NCI-H1105 treated with DMSO at 0.1 percent for 48 hours (cell line): Measurements from ENCODE around the gene TCP11.
A peak's percentile ranks its signal among the peaks of the same experiment; 100 is the strongest.

ENCODE experiments used
- DNase-seq: peaks from one replicate; lab custom pipeline; 2025; lab: John Stamatoyannopoulos, UW

TCP11 gene

DNA sequence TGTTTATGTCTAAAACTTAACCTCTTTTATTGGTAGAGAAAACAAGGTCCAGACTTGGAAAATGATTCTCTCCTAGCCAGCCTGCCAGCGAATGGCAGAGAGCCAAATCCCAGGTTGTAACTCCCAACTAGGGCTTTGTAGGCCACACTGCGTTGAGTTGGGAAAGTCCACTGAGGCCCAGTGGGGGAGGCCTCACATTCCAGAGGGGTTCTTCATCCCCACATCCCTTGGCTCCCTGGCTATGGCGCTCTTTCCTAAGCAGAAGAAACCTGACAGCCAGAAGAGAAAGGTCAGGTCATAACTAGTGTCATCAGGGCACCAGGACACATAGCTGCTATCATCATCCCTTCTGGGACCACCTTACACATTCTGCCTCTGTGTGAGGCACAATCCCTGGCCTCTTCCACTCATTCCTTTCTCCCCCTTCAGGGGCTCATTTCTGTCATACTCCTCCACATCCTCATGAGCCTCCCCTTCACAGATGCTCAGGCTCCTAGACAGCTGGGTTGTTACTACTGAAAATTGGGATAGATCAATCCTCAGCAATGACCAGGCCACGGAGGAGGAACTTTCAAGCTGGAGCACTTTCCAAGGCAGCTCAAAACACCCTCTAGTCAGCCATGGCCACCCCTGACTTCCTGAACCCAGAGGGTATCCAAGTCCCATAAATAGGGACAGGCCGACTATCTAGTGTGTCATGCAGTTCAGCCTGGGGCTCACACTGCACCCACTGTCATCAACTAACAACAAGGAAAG is 48.6 kb downstream of the TCP11 start:
- peak; percentile 4 for DNase-seq

DNA sequence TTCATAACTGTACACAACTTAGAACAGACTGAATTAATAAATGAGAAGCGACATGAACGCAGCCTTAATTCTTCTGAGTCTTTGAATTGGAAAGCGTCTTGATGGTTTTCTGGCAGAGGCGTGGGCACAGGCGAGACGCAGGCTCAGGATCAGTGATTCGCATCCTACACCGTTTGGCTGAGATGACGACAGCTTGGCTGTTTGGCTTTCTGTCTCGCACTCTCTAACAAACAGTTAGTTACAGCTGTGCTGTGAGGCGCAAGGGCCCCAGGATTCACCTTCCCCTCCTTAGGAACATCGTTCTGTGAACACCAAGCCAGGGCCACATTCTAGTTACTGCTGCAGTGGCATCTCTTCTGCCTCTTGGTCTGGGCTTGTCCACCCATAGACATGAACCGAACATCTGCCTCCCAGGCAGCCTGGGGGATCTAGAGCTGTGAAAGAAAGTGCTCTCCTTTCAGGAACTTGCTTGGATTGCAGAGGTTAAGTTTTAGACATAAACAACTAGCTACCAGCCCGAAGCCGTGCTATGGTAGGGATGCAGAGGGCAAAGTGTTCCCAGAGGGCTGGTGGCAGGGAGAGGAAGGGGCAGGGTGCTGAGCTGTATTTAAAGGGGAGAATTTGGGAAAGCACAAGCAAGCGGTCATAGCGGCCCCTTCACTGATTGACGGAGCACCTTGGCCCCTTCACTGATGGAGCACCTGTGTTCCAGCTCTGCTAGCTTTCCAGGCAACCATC is 49.6 kb downstream of the TCP11 start:
- peak; percentile 32 for DNase-seq

DNA sequence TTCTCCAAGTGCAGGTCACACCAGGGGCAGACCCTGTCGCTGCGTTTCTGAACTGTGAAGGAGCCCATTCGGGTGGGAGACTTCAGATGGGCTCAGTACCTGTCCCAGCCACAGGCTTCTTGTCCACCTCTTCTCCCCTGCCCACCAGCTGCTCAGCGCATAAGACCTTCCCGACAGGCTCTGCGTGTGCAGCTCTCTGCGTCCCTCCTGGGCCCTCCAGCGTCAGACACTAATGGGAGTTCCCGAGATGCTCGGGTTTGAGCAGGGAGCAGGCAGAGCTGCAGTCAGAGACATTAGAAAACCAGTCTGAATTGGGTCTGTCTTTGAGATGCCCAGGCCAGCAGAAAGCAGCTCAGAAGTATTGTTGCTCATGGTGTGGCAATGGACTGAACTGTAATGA is 50.4 kb downstream of the TCP11 start:
- DNase-seq: no peak

DNA sequence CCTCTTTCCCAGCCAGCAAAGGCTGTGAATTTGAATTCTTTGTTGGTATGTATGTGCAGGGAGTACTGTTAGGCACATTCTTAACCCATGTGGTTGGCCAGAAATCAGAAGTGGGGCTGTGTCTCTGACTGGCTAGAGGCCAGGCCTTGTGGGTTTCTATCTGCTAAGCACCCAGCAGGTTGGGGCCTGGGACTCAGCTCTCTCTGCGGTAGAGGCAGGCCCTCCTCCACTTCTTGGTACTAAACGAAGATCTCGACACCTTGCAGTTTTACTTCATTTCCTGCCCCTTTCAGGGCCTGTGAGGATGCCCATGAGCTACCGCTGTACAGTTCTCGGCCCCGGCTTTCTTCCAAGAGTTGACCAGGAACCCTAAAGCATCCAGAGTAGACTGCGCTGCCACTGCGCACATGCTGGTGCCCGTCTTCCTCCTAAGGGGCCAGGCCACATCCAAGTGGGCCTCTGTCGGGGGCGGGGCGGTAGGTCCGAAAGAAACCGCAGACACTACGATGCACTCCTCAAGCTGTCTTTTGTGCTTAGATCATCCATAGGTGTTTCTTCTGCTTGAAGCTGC is 51.1 kb downstream of the TCP11 start:
- no peak for DNase-seq

DNA sequence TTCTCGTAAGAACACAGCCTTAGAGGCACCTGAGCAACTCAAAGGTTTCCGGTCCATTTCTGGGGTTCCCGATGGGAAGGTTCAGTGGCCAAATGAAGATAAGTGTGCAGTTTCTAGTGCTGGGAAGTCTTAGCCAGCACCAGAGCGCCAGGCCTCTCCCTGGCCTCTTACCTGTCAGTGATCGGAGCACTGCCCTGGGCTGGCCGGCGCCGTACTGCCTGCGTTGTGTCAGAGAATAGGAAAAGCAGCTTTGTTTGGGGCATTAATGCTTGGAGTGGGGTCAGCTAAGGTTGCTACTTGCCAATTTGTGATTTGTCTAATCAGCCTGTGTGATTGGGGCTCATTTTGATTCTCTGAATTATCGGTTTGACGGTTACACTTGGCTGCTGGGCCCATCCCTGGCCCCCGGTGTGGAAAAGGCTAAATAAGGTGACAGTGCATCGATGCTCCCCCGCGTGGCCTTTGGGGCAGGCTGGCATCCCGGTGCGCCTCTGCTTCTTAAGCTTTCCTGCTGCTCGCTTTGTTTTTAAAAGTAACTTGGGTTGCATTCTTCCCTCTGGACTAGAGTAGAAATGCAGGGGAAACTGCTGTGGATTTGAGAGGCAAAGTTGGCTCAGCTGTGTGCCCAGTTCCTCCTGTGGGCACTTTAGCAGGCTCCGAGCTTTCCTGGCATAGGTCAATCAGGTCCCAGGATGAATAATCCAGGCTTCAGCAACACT is 51.8 kb downstream of the TCP11 start:
- DNase-seq: no peak

DNA sequence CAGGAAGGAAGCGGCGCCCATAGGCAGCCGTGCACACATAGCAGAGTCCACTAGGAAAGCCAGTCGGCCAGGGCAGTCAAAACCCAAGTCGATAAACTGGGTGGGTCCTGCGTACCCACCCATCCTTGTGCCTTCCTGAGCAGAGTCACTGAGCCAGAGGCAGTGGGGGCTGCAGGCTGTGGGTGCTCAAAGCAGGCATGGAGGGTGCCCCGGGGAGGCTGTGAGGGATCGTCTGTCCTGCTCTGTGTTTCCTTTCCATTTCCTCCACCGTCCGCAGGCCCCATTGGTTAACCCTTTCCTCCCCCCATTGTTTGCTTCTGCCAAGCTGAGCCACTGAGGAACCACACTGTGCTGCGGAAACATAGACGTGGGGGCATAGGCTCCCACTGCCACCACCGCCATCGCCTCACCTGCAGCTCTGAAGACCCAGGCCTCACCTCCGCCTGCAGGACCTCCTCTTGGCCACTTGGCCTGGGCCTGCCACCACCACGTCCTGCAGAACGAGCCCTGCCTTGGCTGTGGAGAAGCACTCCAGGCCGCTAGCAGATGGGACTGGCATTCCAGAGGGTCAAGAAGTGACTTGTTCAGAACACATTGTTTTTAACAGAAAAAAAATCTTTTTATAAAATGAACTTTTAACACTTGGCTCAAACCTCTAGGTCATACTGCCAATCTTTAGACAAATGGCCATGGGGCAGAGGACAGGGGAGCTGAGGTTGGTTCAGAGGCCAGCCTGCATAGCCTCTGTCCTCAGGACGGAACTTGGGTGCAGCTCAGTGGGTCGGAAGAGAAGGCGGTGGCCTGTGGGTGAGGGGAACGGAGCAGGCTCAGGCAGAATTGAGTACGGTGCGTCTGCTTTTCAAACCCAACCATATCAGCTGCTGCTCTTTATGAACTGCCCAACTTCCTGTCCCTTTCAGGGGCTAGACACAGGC is 52.6 kb downstream of the TCP11 start:
- no peak for DNase-seq

DNA sequence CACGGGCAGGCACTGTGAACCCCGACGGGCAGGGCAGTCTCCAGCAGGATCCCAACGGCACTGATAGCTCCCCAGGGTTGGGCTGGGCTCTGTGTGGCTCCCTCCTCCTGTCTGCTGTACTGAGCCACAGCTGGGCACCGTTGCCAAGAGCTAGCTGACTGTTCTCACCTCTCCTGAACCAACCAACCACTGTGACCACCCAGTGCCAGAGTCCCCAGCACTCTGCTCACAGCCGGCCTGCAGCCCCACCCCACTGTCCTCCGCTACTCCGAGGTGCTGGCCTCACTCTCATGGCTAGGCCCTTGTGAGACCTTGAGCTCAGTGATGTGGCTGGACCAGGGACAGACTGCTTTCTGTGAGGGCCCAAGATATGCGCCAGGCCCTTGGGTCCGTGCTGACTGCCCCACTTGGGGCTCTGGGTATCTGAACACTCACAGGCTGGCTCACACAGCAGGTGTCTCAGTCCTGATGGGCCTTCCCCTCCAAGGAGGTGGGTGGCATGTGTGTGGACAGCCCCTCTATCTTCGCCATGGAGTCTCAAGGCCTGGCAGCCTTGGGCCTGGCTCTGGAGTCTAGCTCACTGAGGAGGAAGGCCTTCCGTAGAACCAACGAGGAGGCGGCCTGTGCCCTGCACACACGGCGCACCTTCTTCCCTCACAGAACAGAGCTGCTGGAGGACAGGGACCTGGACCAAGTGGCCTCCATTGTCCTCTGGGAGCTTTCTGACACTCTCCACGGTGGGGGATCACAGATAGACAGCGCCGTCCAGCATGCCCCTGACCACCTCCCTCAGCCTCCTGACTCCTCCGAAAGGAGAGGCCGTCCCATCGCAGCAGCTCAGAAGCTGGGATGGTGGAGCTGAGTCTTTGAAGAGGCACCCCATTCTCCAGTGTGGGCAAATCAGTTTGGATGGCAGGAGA is 53.5 kb downstream of the TCP11 start:
- no peak for DNase-seq

DNA sequence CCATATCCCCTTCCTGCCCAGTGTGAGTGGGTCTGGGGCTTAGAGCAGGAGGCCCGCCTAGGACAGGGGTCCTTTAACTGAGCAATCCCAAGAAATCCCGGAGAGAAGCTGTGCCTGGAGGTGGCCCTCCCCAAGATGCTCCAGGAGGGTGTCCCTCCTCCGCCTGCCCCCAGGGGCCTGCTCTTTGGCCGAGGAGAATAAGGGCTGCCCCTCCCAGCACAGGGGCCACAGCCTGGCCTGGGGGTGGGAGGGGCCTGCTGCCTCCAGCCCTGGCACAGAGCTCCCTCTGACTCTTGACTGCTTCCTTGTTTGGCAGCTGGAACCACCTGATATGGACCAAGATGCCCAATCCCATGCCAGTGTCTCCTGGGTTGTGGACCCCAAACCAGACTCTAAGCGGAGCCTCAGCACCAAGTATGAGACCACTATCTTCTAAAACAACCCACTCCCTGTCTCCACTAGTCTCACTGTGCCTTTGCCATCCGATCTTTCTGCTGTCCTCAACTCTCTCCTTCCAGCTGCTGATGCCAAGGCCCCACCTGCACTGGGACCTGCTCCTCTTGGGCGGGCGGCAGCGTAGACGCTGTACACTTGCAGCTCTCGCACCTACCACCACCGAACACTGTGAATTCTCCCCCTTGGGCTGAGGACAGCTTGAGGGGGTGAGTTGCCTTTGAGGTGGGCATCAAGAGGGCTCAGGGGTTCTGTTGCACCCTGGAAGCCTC is 54.3 kb downstream of the TCP11 start:
- no peak for DNase-seq

DNA sequence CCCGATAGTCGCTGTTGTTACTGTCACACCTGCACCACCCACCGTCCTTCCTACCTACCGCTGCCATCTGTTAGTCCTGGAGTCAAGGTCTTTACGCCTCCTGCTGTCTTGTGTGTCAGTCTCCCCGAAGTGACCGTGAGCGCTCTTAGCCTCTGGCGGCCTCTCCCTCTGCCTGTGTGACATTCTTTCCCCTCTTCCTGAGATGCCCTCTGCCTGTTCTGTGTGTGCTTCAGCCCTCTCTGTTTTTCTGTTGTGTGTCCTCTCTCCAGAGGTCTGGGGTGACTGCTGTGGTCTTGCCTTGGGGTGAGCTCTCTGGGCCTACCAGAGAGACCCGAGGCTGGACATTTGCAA is 54.9 kb downstream of the TCP11 start:
- DNase-seq: no peak

DNA sequence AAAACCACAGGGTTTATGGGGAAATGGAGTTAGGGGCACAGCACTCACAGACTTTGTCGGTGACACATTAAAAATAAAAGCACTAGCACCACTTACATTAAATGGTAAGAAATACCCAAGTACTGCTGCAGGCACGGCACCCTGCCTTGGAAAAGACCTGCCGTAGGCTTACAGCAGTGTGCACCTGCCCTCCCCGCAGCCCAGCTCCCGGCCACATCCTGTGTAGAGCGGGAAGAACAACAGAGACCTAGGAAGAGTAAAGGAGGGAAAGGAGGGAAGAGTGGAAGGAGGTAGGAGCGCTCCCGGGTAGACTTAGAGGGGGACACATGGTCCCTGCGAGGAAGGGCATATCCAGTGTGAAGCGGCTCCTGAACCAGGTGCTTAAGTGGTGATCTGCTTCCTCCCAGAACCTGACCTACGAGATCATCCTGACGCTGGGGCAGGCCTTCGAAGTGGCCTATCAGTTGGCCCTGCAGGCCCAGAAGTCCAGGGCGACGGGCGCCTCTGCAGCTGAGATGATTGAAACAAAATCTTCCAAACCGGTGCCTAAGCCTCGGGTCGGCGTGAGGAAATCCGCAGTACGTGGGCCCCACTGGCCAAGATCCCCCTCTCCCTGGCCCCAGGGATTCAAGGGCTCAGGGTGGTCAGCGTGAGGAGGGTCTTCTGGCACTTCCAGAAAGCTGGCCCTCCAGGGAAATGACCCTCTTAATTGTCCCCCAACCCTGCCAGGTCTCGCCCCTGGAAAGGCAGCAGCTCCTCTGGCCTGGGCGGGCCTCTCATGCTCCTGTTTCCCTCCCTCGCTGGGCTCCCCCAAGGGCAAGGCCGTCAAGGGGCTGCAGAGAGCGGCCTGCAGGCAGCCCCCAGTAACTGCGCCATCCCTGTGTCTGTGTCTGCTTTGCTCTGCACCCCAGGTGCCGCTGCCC is 55.5 kb downstream of the TCP11 start:
- DNase-seq: no peak

DNA sequence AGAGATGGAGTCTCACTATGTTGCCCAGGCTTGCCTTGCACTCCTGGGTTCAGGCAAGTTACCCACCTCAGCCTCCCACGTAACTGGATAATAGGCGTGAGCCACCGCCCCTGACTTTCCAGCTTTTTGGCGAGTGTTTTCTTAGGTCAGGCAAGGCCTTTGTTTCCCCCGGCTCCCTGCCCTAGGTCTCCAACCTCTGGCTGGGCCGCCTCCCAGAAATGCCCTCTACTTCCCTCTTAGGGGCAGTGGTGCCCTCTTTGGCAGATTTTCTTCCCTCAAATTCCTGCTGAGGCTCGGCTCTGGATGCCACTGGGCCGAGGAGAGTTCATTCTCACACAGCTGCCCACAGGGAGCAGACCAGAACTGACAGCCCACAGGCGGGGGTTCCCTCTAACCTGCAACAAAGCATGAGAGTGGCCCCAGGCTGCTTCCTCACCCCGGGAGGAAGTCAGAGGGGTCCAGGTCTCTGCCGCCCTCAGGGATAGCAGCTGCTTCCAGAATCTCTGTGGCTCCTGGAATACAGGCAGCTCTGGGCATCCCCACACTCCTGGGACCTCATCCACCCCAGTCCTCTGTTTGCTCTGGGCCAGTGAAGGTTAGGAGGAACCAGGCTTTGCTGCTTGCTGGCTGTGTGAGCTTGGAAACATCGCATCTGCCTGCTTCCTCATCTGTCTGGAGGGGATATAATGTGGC is 56.5 kb downstream of the TCP11 start:
- no peak for DNase-seq

DNA sequence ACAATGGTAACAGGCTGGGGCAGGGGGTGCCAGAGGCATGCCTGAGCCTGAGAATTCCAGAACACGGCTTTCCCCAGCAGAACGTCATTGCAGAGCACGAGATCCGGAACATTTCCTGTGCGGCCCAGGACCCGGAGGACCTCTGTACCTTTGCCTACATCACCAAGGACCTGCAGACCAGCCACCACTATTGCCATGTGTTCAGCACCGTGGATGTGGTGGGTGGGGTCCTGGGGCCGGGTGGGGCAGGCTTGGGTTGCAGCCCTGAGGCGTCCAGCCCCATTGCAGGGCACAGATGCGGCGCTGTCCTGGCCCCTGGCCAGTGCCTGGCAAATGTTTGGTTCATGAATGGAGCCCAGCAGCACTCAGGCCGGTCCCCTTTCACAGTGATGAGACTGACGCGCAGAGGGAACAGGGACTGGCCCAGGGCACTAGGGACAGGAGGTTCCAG is 57.1 kb downstream of the TCP11 start:
- no peak for DNase-seq

DNA sequence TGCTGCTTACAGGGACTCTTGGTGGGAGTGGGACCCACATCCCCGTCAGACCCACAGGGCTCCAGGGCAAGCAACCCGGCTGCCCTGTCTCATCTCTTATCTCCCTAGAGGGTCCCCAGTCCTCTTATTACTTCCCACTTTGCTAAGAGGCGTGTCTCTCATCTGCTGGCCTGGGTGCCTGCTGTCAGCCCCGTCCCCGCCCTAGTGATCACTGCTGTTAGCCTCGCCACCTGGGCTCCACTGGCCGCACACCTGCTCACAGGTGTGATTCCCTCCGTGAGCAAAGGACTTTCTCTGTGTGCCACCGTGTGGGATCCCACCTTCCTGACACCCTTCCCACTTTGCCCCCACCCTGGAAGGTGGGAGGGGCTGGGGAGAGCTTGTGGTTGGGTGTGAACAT is 57.6 kb downstream of the TCP11 start:
- no peak for DNase-seq

DNA sequence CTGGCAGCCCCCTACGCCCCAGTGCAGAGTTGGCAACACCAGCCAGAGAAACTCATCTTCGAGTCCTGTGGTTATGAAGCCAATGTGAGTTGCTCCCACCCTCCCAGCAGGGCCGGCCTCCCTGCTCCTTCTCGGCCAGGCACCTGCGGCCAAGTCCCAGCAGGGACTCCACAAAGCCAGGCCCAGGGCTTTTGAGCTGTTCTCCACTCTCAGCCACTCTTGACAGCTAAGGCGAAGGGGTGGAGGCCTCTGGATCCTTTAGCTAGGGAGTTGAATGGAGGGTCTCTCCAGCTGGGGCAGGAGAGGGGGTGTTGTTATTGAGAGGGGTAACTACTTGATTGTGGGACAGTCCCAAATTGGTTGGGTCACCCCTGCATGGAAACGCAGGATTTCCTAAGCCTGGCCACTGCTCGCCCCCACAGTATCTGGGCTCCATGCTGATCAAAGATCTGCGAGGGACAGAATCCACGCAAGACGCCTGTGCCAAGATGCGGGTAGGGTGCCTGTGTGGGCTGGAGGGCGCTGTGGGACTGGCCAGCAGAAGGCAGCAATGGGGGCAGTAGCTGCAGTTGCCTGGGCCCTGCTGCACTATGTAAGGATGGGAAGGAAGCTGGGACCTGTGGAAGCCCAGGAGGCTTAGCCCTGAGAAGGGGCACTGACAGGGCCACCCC is 58.3 kb downstream of the TCP11 start:
- DNase-seq: no peak

DNA sequence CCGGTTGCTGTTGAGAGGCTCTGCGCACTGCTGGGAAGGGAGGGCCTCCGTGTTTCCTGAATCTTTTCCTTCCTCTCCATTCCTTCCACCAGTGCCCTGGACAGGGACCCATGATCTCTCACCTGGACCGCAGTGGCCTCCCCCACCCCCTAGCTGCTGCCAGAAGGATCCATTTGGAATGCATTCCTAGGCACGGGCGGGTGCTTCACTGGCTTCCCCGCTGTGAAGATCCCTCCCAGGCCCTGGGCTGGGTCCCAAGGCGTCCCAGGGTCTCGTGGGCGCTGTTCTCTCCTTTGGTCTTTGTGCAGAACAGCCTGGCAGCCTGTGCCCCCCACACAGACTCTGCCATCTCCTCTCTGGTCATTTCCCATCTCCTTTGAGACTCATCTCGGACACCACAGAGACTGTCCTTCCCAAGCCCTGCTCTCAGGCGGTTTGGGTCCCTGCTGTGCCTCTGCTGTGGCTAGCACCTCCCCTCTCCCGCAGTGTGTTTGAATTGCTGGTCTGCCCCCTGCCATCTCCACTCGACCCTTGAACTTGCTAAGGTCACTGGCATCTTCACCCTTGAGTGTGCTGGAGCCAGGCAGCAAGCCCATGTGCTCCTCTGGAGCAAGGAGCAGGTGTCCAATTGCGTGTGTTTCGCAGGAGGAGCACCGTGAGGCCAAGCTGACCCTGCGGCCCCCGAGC is 59.0 kb downstream of the TCP11 start:
- DNase-seq: no peak

DNA sequence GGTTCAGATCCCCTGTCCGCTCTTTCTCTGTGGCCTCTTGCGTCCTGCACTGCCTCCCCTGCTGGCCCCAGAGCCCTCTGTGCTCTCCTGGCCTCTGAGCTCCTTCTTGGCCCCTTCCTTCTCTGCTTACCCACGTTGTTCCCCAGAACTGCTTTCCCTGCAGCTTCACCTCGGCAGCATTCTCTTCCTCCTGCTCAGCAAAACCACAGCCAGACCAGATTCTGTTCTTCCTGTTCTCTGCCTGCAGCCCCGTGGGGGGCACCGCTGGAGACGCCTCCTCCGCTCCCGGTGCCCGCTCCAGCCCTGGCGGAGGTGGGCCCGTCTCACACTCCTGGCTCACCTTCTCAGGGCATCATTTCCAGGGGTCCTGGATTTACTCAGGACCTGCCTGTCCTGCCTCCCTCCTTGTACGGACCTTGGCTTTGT is 59.7 kb downstream of the TCP11 start:
- no peak for DNase-seq
